Amniotic epithelial cell (primary cell): Measurements from ENCODE around the gene DECR2.

Experiments
- DNase-seq: peaks from one replicate; pipeline ENCODE4 v3.0.0-alpha.2; 2010; ENCODE audit warnings: low read depth

Gene DECR2

DNA sequence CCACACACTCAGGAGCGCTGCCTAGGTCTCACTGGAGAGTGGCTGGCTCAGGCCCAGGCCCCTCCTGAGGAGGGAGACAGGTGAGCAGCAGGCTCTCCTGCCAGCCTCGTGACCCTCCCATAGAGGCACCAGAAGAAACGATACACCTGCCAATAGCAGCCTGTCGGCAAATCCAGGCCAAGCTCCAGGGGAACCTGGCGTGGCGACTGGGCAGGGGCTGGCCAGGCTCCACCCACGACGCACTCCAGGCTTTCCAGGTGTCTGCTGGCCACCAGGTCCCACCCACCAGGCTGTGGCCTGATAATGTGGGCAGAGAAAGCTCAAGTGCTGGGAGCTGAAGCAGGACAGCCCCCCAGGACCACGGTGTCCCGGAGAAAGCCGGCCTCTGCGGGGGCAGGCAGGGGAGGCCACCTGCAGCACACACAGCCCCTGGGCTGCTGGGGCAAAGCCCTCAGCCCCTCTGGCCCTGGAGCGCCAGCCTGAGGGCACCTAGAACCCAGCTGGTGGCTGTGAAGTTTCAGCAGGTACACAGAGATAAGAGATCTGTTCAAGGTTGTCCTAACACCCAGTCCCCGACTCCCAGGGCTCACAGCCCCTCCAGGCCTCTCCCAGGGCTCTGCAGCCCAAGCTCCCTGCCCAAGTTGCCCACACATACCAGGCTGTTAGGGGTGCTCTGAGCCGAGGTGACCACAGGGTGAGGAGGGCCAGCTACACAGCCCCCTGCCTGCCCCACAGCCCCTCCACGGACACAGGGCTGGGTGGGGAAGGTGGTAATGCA is 22.3 kb upstream of the DECR2 start:
- no peak for DNase-seq

DNA sequence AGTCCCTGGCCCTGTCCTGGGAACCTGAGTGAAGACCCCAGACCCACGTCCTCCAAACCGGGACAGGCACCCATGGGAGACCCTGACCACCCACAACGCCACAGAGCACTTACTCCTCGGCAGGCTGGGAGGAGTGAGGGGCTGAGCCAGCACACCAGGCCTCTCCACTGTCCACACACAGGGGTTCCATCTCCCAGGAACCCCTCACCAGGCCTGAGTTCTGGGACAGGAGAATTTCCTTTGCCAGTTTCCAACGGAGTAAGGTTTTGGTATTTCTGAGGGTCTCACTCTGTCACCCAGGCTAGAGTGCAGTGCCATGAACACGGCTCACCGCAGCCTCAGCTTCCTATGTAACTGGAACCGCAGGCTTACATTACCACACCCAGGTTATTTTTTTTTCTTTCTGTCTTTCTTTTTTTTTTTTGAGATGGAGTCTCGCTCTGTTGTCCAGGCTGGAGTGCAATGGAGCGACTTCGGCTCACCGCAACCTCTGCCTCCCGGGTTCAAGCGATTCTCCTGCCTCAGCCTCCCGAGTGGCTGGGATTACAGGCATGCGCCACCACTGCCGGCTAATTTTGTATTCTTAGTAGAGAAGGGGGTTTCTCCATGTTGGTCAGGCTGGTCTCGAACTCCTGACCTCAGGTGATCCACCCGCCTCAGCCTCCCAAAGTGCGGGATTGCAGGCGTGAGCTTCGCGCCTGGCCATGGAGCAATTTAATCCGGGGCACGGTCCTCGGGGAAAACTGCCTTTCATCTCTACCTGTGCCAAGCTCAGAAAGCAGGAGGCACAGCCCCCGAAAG is 21.5 kb upstream of the DECR2 start:
- DNase-seq: no peak

DNA sequence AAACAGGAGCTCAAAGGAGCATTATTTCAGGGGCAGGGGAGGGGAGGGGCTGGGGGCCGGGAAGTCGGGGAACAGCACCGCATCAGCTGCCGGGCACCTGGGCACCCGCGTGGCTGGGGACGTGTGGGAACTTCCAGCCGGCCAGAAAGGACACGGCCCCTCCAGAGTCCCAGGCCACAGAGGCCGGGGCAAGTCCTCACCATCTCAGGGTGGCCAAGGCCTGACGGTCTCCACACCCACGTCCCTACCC is 21.0 kb upstream of the DECR2 start:
- no peak for DNase-seq

DNA sequence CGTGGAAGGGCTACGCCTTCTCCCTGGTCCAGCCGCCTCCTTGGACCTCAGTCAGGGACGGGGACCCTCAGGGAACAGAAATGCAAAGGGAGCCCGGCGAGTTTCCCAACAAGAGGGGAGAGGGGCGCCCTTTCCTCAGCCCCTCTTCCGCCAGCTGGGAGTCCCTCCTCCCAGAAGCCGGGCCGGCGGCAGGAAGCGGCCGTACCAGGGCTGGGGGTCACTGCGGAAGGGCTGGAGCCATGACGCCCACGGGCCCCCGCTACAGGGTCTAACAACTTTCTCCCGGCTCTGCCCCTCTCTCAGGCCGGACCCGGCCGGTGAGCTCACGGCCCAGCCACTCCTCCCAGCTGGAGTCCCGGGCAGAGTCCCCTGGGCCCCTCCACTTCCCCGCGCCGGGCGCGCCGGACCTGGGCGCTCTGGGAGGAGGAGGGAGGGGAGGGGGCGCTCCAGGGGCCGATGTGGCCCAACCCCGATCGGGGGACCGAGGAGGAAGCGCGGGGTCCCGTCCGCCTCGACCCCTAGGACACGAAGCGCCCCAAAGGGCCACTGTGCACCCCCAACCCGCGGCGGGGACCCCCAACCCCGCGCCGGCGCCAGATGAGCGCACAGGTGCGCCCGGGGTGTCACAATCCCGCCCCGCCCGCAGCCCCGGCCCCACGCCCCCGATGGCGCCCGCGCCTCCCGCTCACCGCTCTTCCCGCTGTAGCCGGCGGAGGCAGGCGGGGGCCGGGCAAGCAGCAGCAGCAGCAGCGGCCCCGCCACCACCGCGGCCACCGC is 20.5 kb upstream of the DECR2 start:
- DNase-seq: no peak

DNA sequence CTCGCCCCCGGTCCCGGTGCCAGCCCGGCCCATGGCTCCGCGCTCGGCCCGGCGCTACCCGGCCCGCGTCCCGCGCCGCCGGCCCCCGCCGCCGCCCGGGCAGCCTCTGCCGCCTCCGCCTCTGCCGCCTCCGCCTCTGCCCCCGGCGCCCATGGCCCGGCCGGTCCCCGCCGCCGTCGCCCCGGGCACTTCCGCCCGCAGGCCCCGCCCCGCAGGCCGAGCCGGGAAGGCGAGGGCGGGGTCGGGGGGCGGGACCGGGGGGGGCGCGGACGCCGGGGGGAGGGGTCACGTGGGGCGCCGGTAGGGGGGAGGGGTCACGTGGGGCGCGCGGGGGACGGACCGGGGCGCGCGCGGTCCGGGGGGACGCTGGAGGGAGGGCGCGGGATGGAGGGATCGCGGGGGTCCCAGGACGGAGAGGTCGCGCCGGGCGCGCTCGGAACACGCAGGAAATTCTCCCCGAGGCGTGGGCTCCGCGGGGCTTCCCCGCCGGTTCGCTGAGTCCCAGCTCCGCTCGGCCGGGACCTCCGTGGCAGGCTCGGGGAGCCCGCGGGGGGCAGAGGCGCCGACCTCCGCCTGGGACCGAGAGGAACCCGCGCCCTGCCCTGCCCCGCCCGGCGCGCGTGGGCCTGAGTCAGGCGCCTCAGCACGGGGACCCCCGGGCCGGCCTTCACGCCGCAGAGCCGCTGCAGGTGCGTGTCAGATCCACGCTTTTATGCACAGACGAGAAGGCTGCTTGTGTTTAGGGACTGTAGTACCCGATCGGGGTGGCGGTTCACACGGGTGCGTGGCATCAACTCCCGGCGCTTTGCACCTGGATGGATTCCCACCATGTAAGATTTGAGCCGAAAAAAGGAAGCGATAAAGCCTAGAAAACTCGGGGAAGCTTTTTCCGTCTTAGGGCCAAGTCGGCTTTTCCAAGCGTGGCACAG is 19.6 kb upstream of the DECR2 start, which contains the start of gene PGAP6:
PGAP6 (minus strand) TSS at position 190 of the 929 bp plus-strand sequence; CDS start at position 33, 157 bp downstream.
- DNase-seq: peak; percentile 18

DNA sequence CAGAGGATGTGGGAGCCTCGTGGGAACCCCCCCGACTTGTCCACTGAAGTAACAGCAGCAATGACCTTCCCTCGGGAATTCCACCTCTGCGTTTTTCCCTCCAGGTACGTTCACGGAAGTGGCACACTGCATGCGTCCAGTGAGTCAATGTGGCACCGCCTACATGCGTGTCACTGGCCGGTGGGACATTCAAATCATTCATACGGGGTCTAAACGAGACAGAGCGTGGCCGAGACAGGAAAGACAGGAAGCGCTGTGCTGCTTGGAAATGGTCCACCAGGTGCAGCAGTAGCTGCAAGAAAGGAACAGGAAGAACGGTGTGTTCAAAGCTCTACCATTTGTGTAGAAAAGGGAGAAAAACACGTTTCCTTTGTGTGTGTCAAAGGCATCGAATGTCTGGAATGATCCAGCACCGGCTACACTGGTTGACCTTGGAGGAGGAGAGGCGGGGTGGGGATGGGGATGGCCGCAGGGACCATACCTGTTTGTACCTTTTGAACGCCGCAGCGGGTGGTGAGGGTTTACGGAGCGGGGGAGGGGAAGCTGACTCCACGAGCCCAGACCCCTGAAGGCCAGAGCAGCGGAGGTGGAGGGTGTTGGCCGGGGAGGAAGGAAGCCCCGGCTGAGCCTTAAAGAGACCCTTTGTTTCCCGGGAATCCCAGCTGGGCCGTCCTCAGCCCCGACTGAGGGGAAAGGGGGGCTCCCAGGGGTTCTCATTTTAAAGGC is 18.2 kb upstream of the DECR2 start:
- no peak for DNase-seq

DNA sequence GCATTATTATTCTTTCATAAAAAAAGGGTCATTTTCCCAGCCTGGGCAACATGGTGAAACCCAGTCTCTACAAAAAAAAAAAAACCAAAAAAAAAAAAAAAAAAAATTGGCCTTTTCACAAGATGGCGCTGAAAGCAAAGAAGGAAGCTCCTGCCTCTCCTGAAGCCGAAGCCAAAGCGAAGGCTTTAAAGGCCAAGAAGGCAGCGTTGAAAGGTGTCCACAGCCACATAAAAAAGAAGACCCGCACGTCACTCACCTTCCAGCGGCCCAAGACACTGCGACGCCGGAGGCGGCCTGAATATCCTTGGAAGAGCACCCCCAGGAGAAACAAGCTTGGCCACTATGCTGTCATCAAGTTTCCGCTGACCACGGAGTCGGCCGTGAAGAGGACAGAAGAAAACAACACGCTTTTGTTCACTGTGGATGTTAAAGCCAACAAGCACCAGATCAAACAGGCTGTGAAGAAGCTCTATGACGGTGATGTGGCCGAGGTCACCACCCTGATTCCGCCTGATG is 15.0 kb upstream of the DECR2 start:
- peak; percentile 25 for DNase-seq

DNA sequence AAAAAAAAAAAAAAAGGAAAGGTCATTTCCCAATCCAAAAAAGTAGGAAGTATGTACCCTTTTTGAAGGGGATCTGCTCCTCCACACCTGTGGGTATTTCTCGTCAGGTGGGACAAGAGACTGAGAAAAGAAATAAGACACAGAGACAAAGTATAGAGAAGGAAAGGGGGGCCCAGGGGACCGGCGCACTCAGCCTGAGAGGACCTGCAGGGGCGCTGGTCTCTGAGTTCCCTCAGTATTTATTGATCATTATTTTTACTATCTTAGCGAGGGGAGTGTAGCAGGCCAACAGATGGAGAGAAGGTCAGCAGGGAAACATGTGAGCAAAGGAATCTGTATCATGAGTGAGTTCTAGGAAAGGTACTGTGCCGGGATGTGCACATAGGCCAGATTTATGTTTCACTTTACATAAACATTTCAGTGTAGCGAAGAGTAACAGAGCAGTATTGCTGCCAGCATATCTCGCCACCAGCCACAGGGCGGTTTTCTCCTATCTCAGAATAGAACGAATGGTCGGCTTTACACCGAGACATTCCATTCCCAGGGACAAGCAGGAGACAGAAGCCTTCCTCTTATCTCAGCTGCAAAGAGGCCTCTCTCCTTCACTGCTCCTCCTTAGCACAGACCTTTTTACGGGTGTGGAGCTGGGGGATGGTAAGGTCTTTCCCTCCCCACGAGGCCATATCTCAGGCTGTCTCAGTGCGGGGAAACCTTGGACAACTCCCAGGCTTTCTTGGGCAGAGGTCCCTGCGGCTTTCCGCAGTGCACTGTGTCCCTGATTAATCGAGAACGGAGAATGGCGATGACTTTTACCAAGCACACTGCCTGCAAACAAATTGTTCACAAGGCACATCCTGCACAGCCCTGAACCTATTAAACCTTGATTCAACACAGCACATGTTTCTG is 13.7 kb upstream of the DECR2 start:
- DNase-seq: peak; percentile 98

DNA sequence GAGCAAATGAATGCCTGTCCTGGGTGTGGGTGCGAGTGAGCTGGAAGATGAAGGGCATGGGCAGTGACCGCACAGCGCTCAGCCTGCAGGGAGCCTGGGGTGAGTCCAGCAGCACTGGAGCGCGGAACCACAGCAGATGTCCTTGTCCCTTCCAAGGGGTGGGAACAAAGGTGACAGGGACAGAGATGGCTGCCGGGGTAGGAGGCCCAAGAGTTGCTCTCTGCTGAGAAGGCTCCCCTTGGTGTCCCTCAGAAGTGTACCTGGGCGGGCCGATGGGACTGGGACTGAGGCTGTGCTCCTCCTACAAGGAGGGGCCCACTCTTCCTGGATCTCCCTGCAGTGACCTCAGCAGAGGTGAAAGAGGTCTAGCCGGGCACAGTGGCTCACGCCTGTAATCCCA is 12.3 kb upstream of the DECR2 start:
- no peak for DNase-seq

DNA sequence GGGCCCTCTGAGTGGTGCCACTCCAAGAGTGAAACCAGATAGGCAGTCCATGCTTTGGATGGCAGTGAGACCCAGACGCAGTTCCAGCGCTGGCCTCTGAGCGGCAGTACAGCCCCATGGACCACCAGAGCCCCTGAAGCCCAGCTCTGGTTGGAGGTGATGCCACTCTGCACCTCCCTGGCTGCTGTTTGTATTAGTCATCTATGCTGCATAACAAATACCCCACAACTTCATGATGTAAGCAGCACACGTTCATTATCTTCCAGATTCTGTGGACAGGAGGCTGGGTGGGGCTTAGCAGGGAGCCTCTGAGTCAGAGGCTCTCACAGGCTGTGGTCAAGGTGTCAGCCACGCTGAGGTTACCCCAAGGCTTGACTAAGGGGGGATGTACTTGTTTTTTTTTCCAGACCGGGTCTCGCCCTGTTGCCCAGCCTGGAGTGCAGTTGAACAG is 9.8 kb upstream of the DECR2 start:
- peak; percentile 92 for DNase-seq

DNA sequence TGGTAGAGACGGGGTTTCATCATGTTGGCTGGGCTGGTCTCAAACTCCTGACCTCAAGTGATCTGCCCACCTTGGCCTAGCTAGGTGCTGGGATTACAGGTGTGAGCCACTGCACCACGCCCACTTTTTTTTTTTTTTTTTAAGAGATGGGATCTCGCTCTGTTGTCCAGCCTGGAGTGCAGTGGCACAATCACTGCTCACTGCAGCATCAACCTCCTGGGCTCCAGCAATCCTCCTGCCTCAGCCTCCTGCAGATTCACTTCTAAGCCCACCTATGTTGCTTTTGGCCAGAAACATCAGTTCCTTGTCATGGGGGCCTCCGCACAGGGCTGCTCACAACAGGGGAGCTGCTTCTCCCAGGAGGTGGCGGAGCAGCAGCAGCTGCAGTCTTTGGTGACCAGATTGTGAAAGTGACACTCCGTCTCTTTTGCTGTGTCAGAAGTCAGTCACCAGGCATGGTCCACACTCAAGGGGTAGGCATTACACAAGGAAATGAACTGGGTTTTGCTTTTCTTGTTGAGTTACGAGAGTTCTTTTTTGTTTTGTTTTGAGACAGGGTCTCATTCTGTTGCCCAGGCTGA is 9.1 kb upstream of the DECR2 start:
- DNase-seq: no peak

DNA sequence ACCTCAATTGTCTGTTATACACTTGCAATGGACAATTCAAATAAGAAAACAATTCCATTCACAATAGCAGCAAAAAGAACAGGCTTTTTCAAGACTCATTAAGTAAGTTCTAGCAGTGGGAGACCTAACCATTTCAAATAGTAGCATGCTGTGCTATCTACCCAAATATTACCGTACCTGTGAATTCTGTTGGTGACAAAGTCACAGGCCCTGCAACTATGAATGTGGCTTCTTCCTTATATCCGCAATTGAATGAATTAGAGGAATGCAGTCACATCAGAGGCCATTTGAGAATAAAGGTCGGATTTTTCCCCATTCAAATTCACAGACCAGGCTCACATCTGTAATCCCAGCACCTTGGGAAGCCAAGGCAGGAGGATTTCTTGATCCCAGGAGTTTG is 5.5 kb upstream of the DECR2 start:
- DNase-seq: no peak

DNA sequence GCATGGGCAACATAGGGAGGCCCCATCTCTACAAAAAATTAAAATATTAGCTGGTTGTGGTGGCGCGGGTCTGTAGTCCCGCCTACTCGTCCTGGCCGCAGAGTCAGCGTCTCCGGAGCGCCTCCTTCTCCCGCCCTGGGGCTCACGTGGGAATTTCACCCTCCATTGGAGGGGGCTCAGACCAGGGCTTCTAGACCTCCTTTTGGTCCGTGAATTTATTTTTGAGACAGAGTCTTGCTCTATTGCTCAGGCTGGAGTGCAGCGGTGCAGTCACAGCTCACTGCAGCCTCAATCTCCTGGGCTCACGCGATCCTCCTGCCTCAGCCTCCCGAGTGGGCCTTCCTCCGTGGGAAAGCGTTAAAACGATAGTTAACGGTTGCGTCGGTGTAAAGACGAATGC is 5.1 kb upstream of the DECR2 start:
- peak; percentile 36 for DNase-seq

DNA sequence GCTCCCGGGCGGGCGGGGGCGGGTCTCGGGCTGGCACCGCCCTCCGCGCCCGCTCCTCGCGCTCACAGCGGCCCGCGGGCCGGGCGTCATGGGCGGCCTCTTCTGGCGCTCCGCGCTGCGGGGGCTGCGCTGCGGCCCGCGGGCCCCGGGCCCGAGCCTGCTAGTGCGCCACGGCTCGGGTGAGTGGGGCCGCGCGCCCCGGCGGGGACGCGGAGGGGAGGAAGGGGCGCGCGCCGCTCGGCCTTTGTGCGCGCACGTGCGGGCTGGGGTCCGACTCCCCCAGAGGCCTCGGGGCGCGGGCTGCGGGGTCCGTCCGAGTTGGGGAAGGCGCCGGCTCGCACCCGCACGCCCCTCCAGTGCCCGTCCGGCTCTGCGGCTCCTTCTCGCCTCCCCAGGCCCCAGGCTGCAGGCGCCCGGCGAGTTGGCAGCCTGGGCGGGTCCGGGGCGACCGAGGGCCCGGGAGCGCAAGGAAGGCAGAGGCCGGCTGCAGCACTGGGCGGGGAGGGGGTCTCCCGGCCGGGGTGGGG is 4.5 kb upstream of the DECR2 start, which contains the start of gene NME4:
NME4 (plus strand) TSS at position 65 of the 527 bp plus-strand sequence; CDS start at position 89, 24 bp downstream.
- DNase-seq: no peak

DNA sequence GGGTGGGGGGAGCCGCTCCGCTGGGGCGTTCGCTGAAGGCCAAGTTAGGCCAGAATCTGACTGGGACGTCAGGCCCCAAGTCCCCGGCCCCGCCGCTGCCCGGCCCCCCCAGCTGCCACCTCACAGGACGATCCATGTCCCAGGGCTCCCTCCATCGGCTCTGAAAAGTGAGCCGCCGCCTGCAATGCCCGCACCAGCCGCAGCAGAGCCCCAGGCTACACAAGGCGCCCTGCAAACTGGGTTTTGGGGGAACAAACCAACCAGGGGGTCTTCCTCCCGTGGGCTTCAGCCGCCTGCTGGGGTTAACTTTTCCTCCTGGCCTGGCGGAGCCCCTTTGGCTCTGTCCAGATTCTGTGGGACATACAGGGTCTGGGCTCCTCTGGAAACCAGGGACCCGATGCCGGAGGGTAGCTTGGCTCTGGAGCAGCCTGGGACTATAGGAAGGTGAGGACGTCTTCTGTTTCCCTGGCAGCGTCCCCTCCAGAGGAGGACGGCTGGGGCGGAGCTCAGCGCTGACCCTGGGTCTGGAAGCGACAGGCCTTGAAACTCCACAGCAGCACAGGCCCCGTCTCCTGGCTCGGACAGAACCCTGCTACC is 3.9 kb upstream of the DECR2 start:
- DNase-seq: peak; percentile 50

DNA sequence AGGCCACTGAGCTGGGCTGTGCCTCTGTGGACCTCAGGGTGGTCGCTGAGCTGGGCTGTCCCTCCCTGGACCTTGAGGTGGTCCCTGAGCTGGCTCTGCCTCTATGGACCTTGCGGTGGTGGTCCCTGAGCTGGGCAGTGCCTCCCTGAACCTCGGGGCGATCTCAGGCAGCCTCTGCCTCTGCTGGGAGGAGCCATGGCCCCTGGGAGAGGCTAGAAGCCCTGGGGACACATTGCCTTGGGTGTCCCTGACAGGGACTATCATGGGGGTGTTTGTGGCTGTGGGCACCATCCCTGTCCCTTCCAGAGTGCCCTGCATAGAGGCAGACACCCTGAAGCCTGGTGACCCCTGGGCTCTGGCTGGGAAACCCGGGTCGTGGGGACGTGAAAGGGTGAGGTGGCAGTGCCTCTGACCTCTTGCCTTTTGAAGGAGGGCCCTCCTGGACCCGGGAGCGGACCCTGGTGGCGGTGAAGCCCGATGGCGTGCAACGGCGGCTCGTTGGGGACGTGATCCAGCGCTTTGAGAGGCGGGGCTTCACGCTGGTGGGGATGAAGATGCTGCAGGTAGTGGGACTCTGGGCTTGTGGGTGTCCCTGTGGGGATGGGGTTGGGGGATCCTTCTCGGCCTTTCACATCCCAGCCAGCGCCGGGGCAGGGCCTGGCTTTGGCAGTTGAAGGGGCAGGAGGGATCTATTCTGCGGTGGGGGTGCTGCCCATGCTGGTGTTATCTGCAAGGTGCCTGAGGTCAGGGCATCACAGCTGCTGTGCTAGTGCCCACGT is 2.9 kb upstream of the DECR2 start:
- no peak for DNase-seq

DNA sequence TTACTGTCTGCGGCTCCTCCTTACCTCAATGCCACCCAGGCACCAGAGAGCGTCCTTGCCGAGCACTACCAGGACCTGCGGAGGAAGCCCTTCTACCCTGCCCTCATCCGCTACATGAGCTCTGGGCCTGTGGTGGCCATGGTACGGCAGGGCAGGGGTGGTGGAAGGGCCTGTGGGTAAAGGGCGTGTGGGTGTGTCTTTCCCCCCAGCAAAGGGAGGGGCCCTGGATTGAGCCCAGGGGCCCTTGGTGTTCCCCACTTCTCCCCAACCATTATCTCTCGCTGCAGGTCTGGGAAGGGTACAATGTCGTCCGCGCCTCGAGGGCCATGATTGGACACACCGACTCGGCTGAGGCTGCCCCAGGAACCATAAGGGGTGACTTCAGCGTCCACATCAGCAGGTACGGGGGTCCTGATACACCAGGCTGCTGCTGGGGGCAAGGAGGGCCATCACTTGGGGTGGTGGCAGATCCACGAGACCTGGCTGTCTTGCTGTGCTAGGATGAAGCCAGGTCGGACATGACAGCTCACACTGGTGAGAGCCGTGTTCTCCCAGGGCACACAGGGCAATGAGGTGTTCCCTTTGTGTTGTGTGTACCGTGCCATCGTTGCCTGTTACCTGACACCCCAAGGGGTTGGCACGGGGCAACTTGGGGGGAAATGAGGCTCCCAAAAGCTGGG is 2.2 kb upstream of the DECR2 start:
- no peak for DNase-seq
